Retinal pigment epithelial cell (primary cell): ENCODE results near the gene FERMT1.

ENCODE experiments used
- DNase-seq: peaks from one replicate; pipeline ENCODE4 v3.0.0-alpha.2; 2010; ENCODE audit warnings: low read depth
- H3K4me3 ChIP-seq: 2 replicates; pipeline ENCODE4 v1.5.1; 2011; ENCODE audit warnings: mild to moderate bottlenecking, low read length, control low read depth, moderate library complexity
- TF ChIP-seq, protein P1 (sequence below): conservative IDR thresholded peaks from 2 replicates; pipeline ENCODE4 v1.5.1; 2011; ENCODE audit warnings: low read depth, low read length, control low read depth, inconsistent platforms

FERMT1 gene

DNA sequence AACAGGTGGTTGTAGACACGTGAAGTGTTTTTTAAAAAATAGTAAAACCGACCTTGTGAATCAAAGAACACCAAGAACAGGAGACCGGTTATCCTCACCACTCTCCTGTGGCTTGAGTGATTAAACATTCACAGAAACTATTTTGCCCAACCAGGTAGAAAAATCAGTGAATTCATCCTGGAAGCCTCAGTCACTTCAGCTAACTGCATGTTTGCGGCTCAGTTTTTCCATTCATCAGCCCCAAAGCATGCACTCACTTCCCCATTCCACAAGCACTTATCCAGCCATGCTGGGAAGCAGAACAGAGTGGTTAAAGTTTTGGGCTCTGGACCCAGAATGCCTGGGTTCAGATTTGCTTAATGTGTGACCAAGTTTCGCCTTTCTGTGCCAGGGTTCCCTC lies 71.3 kb downstream of the FERMT1 start:
- TF ChIP-seq, protein P1, sequence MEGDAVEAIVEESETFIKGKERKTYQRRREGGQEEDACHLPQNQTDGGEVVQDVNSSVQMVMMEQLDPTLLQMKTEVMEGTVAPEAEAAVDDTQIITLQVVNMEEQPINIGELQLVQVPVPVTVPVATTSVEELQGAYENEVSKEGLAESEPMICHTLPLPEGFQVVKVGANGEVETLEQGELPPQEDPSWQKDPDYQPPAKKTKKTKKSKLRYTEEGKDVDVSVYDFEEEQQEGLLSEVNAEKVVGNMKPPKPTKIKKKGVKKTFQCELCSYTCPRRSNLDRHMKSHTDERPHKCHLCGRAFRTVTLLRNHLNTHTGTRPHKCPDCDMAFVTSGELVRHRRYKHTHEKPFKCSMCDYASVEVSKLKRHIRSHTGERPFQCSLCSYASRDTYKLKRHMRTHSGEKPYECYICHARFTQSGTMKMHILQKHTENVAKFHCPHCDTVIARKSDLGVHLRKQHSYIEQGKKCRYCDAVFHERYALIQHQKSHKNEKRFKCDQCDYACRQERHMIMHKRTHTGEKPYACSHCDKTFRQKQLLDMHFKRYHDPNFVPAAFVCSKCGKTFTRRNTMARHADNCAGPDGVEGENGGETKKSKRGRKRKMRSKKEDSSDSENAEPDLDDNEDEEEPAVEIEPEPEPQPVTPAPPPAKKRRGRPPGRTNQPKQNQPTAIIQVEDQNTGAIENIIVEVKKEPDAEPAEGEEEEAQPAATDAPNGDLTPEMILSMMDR = no peak
- no peak overlapping the region for H3K4me3 ChIP-seq
- no peak for DNase-seq

DNA sequence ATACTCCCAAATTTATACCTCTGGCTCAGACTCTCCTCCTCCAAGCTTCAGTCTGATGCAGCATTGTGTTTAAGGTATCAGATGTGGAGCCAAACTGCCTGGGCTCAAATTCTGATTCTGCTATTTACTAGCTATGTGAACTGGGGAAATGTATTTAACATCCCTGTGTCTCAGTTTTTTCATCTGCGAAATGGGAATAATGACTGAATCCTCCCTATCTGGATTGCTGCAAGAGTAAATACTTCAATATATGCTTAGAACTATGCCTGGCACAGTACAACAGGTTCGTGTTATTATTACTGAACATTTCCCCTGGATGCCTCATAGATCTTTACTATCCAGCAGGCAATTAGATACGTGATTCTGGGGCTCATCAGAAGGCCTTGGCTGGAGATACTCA lies 74.4 kb downstream of the FERMT1 start:
- no peak for DNase-seq
- TF ChIP-seq, protein P1 = no peak
- H3K4me3 ChIP-seq = no peak overlapping the region

DNA sequence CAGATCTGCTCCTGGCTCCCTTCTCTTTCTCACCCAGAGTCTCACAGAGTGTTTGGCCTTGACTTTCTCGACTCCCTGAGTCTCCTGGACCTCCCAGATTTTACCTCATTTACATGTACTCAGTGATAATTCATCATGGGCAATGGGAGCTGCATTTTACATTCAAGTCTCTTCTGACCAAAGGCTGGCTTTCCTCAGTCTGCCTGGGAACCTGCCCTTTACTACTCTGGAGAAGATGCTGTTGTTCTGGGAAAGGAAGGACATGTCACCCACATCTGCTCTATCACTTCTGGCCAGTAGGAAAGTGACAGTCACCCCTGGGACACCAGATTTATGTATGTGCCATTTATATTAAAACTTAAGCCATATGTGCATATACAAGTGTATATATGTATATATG lies 76.4 kb downstream of the FERMT1 start:
- TF ChIP-seq, protein P1 = no peak
- H3K4me3 ChIP-seq = no peak overlapping the region
- DNase-seq = no peak

DNA sequence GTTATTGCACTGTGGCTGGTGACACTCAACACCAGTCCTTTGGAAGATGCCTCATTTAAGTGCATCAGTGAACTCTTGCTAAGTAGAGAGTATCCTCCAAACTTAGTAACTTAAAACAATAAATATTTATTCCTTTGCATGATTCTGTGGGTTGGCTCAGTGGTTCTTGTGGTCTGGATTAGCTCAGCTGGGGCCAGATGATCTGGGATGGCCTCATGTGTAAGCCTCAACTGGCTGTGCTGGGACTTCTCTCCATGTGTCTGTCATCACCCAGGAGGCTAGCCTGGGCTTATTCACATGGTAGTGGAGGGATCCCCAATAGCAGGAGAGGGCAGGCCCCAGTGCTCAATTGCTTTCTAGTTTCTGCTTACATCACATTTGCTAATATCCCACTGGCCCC lies 77.3 kb downstream of the FERMT1 start:
- no peak for DNase-seq
- TF ChIP-seq, protein P1 = no peak
- no peak overlapping the region for H3K4me3 ChIP-seq

DNA sequence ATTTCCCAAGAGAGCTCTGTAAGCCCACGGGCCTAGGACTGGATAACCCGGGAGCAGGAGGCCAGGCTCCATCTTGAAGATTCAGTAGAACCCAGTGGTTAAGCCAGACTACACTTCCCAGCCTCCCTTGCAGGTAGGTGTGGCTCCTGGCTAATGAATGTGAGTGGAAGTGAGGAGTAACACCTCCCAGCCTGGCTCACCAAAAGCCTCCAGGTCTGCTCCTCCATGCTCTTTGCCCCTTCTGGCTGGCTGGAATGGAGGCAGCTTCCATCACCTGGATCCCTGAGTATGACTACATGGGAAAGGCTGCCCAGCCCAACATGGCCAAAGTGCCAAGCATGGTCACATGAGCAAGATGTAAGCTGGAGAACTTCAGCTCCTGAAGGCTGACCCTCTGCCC lies 78.7 kb downstream of the FERMT1 start:
- TF ChIP-seq, protein P1 = no peak
- no peak for DNase-seq
- H3K4me3 ChIP-seq = no peak overlapping the region

DNA sequence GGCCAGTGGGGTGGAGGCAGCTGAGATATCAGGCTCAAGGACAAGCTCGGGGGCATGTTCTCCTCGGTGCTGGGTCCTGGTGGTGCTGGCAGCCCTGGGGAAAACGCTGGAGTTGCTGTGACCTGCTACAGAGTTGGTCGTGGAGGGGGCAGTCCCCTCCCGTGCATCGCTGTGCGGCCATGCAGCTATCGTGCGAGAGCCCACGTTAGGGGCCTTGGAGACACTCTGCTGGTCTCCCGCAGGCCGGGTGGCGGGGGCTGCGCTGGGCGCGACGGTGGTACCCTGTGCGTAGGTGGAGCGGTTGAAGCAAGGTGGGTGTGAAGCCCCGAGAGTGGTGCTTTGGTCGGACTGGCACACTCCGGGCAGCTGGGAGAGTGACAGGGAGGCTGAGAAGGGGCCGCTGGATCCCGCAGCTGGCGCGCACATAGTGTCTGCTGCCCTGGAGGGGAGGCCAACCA lies 81.0 kb downstream of the FERMT1 start:
- DNase-seq = no peak
- TF ChIP-seq, protein P1 = no peak
- H3K4me3 ChIP-seq = no peak overlapping the region

DNA sequence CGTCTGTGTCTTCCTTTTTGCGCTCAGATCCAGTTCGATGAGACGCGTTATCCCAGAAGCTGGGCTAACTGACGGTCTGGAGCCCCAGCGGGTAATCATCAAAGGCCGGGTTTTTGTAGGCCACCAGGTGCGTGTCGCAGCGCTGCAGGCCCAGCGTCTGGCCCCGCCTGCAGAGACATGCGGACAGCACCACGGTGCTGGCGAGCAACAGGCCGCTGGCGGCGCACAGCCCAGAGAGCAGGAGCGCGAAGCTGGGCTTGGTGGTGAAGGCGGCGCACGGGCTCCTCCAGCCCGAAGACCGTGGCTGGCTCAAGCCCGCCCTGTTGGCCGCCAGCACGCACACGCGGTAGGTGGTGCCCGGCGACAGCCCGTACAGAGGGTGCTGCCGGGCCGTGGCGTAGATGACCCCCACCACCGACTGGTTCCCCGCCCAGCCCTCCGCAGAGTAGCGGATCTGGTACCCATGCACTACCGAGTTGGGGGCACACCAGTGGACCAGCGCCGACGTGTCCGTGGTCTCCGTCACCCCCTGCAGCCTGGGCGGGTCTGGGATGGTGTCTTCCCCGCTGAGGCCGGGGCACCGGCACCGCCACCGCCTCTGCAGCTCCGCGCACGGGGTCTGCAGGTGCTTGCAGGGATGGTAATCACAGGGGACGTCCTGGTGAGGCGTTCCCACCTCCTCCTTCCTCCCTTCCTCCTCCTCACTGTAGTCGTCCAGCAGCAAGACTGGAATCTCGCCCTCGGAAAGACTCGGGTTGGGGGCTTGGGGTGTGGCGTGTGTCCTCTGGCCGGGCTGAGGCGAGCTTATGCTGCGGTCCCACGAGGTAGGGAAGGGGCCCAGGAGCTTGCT lies 81.6 kb downstream of the FERMT1 start:
- TF ChIP-seq, protein P1 = no peak
- H3K4me3 ChIP-seq = no peak overlapping the region
- DNase-seq = no peak
